ENCODE results near the gene POU2F1. TPM values are rescaled to one million over a fixed set of nuclear protein-coding genes. Genes with fewer than 3 reads are reported as not detected.

Gene POU2F1
- total RNA-seq, 2 donors from 2014 or later: 14.3 to 16.4 TPM

- ATAC-seq: no peak
- intact Hi-C loops (cut with DNase I, micrococcal nuclease): loop anchor here (5.0 to 10.0 kb wide), 3 partner anchors 173 to 376 kb away; no protein-coding TSS in a partner anchor
These were observed 220.1 kb downstream of the POU2F1 start for GRCh38 chr1:167440776-167441175.

GRCh38 chr1:167441222-167441621 lies 220.5 kb downstream of the POU2F1 start:
- peak; percentile 39 for ATAC-seq
- intact Hi-C loops (cut with DNase I, micrococcal nuclease): loop anchor here (5.0 to 10.0 kb wide), 3 partner anchors 174 to 376 kb away; no protein-coding TSS in a partner anchor
- no peak for DNase-seq

More at GRCh38 chr1:167440776-167441175, 220.1 kb downstream of the POU2F1 start:
- DNase-seq: no peak

GRCh38 chr1:167442142-167442848 lies 221.6 kb downstream of the POU2F1 start:
- DNase-seq (peak; percentile 95 to 98), ATAC-seq (peak; percentile 98)
- intact Hi-C loops (cut with DNase I, micrococcal nuclease): loop anchor here (5.0 to 10.0 kb wide), 3 partner anchors 175 to 377 kb away; no protein-coding TSS in a partner anchor

GRCh38 chr1:167442854-167443565 lies 222.3 kb downstream of the POU2F1 start:
- ATAC-seq (no peak), DNase-seq (no peak)
- intact Hi-C loops (cut with DNase I, micrococcal nuclease): loop anchor here (5.0 to 10.0 kb wide), 3 partner anchors 176 to 378 kb away; no protein-coding TSS in a partner anchor

- intact Hi-C loops (cut with DNase I, micrococcal nuclease): loop anchor here (5.0 to 10.0 kb wide), 3 partner anchors 176 to 379 kb away; no protein-coding TSS in a partner anchor
- DNase-seq (no peak), ATAC-seq (no peak)
These were observed 223.1 kb downstream of the POU2F1 start for GRCh38 chr1:167443757-167444156.

- DNase-seq (no peak), ATAC-seq (no peak)
- intact Hi-C loops (cut with DNase I, micrococcal nuclease): loop anchor here in 1 of 2 donors (10.0 kb wide), 1 partner anchor 382 kb away; no protein-coding TSS in a partner anchor
These were observed 226.3 kb downstream of the POU2F1 start for GRCh38 chr1:167446966-167447365.

- DNase-seq (peak; percentile 49 to 75), ATAC-seq (peak; percentile 95)
- intact Hi-C loops (cut with DNase I, micrococcal nuclease): loop anchor here in 1 of 2 donors (10.0 kb wide), 1 partner anchor 383 kb away; no protein-coding TSS in a partner anchor
These were observed 226.9 kb downstream of the POU2F1 start for GRCh38 chr1:167447521-167448136.

- ATAC-seq (no peak), DNase-seq (no peak)
- intact Hi-C loops (cut with DNase I, micrococcal nuclease): loop anchor here in 1 of 2 donors (10.0 kb wide), 1 partner anchor 84 kb away; no protein-coding TSS in a partner anchor
These were observed 230.2 kb downstream of the POU2F1 start for GRCh38 chr1:167450843-167451242.

GRCh38 chr1:167452483-167452882 lies 231.8 kb downstream of the POU2F1 start:
- ATAC-seq: no peak
- intact Hi-C loops (cut with DNase I, micrococcal nuclease): loop anchor here in 1 of 2 donors (10.0 kb wide), 1 partner anchor 82 kb away; no protein-coding TSS in a partner anchor
- DNase-seq: no peak

- intact Hi-C loops (cut with DNase I, micrococcal nuclease): loop anchor here in 1 of 2 donors (10.0 kb wide), 1 partner anchor 82 kb away; no protein-coding TSS in a partner anchor
- DNase-seq: no peak
- ATAC-seq: no peak
These were observed 232.4 kb downstream of the POU2F1 start for GRCh38 chr1:167453123-167453522.

- no peak for DNase-seq
- no peak for ATAC-seq
- intact Hi-C loops (cut with DNase I, micrococcal nuclease): loop anchor here in 1 of 2 donors (10.0 kb wide), 1 partner anchor 80 kb away; no protein-coding TSS in a partner anchor
These were observed 233.7 kb downstream of the POU2F1 start for GRCh38 chr1:167454304-167454893.

GRCh38 chr1:167454894-167455785 lies 234.5 kb downstream of the POU2F1 start:
- DNase-seq (peak; percentile 66 to 82), ATAC-seq (peak; percentile 86)
- intact Hi-C loops (cut with DNase I, micrococcal nuclease): loop anchor here in 1 of 2 donors (10.0 kb wide), 1 partner anchor 80 kb away; no protein-coding TSS in a partner anchor

GRCh38 chr1:167455786-167456446 lies 235.2 kb downstream of the POU2F1 start:
- DNase-seq: peak in 1 of 2 donors; percentile 38

GRCh38 chr1:167456524-167456923 lies 235.8 kb downstream of the POU2F1 start:
- no peak for ATAC-seq
- DNase-seq: no peak
- intact Hi-C loops (cut with DNase I, micrococcal nuclease): loop anchor here in 1 of 2 donors (10.0 kb wide), 1 partner anchor 78 kb away; no protein-coding TSS in a partner anchor

More at GRCh38 chr1:167455786-167456446, 235.2 kb downstream of the POU2F1 start:
- peak; percentile 59 for ATAC-seq
- intact Hi-C loops (cut with DNase I, micrococcal nuclease): loop anchor here in 1 of 2 donors (10.0 kb wide), 1 partner anchor 79 kb away; no protein-coding TSS in a partner anchor

GRCh38 chr1:167456926-167457325 lies 236.2 kb downstream of the POU2F1 start:
- intact Hi-C loops (cut with DNase I, micrococcal nuclease): loop anchor here in 1 of 2 donors (10.0 kb wide), 1 partner anchor 78 kb away; no protein-coding TSS in a partner anchor
- no peak for DNase-seq
- ATAC-seq: no peak

- ATAC-seq (no peak), DNase-seq (no peak)
- intact Hi-C loops (cut with DNase I, micrococcal nuclease): loop anchor here in 1 of 2 donors (10.0 kb wide), 1 partner anchor 77 kb away; no protein-coding TSS in a partner anchor
These were observed 237.4 kb downstream of the POU2F1 start for GRCh38 chr1:167457936-167458584.
